Activated CD4-positive, alpha-beta T cell treated with anti-CD3 and anti-CD28 coated beads for 4 hours (primary cell): Measurements from ENCODE around the gene KIAA1191.
A peak's percentile ranks its signal among the peaks of the same experiment; 100 is the strongest.
"Not testable (repeated sequence)": the region's sequence is repeated elsewhere in the genome, so short reads cannot be mapped to it uniquely, and the experiment has no call there.

Experiments
- DNase-seq, 2 donors: peaks; one replicate each; pipeline ENCODE4 v3.0.0-alpha.2; 2020

KIAA1191 gene, protein sequence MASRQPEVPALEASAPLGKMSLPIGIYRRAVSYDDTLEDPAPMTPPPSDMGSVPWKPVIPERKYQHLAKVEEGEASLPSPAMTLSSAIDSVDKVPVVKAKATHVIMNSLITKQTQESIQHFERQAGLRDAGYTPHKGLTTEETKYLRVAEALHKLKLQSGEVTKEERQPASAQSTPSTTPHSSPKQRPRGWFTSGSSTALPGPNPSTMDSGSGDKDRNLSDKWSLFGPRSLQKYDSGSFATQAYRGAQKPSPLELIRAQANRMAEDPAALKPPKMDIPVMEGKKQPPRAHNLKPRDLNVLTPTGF

DNA sequence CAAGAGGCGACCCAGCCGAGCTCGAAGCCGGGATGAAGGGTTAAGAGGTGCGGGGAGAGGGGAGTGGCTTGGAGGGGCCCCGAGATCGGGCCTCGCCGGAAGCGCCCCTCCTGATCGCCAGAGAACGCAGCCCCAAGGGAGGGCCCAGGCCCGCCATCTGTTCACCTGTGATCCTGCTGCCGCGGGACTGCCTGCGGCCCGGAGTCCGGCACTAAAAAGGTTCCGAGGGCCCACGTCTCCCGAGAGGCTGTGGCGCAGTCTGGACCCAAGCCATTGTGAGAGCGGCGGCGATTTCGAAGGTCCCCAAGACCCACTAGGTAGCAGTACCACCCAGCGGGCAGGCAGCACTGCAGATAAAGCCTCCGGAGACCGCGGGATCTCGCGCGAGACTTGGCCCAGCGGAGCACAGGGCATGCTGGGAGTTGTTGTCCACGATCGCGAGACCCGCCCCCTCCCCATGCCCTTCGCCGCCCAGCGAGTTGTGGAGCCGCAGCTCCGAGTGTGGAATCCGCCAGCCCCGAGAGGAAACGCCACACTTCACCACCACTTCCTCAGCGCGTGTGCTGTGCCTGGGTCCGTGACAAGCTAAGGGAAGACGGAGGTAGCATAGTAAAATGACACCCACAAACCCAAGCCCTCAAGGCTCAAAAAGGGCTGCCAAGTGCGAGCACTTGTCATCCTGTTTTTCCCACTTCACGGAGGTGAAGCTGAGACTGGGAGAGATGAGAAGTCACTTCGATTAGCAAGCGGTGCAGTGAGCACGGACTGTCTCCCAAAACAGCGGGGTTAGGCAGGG, at the start of gene KIAA1191:
TSS of gene KIAA1191 (minus strand) at position 328 of the 796 bp plus-strand sequence. CDS start 2,256 bp downstream, outside the sequence.
- peak; percentile 93 to 94 for DNase-seq

DNA sequence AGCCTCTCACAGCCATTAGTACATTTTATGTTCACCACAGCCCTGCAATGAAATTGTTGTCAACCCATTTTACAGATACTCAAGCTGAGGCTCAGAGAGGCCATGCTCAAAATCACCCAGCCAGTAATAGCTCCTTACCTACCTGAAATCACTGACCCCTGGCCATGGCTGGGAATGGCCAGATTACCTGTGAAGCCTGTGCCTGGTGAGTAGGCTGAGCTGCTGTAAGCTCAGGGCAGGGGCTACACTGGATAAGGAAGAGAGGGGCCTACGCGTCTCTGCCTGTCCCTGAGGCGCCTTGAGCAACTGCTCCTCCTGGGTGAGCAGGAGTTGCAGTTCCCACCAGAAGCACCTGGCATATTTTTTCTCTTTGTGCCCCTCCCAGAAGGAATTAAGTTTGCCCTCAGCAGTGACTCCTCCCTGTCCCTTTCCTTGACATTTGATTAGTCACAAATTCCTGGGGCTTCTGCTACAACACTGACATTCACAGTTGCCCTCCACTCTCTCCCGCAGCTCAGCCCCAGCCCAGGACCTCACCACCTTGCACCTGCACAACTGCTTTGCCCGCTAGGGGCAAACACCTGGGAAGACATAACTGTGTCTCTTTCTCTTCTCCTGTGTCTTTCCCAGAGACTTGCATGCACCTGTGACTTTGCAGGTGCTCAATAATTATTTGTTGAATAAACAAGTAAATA, 49.1 kb upstream of the KIAA1191 start:
- no peak for DNase-seq

DNA sequence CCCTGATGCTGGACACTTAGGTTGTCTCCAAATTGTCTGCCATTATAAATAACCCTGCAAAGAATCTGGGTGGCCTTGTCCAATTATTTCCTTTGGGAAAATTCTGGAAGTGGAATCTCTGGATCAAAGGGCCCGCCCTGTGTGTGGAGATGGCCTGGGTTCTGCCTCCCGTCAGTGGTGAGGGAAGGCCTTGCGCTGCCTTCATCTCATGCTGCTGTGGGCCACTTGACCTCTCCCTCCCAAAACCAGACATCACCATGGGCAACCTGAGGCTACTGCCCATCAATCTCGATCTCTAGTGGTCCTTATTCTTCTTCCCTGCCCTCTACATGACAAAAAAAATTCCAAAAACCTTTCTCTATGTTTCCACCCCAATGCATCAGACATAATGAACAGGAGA, 48.2 kb upstream of the KIAA1191 start:
- no peak for DNase-seq

DNA sequence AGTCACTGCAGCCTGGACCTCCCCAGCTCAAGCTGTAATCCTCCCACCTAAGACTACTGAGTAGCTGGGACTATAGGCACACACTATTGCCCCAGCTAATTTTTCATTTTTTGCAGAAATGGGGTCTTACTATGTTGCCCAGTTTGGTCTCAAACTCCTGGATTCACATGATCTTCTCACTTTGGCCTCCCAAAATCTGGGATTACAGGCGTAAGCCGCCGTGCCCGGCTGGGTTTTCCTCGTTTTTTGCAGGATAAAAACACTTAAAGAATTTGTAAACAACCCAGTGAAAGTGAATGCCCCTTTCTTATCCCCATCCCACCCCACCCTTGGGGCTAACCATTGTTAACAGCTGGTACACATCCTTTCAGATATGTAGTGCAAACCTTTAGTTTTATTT, 47.0 kb upstream of the KIAA1191 start:
- no peak for DNase-seq

DNA sequence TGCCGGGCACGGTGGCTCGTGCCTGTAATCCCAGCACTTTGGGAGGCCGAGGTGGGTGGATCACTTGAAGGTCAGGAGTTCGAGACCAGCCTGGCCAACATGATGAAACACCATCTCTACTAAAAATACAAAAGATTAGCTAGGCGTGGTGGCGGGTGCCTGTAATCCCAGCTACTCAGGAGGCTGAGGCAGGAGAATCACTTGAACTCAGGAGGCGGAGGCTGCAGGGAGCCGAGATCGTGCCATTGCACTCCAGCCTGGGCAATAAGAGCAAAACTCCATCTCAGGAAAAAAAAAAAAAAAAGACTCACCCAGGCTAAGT, 46.6 kb upstream of the KIAA1191 start:
- not testable (repeated sequence) for DNase-seq

DNA sequence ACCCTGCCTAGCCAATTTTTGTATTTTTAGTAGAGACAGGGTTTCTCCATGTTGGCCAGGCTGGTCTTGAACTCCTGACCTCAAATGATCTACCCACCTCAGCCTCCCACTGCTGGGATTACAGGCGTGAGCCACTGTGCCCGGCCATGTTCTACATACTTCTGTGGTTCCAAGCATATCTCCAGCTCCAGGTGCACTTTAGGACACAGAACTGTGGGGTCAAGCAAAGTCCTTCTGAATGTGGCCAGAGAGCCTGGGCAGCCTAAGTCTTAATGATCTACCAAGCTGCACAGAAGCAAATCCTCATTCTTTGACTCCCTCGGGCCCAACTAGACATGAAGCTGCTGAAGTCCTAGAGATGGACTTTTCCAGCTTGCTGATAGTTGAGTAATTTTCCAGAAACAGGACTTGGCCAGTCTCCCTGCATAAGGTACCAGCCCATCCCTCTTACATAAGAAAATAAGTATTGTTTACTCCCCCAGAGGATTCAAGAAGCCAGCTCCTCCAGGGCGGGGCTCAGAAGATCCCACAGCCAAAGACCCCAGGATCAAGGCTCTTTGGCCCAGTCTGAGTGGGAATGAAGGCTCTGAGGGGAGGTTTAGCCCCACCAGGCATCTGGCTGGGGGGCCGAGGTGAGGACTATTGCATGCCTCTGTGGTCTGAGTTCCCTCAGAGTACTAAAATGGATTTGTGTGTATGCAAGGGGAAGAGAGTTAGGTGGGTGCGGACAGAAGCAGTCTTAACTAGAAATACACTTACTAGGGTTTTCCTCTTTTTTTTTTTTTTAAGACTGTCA, 46.1 kb upstream of the KIAA1191 start:
- DNase-seq, result no peak

DNA sequence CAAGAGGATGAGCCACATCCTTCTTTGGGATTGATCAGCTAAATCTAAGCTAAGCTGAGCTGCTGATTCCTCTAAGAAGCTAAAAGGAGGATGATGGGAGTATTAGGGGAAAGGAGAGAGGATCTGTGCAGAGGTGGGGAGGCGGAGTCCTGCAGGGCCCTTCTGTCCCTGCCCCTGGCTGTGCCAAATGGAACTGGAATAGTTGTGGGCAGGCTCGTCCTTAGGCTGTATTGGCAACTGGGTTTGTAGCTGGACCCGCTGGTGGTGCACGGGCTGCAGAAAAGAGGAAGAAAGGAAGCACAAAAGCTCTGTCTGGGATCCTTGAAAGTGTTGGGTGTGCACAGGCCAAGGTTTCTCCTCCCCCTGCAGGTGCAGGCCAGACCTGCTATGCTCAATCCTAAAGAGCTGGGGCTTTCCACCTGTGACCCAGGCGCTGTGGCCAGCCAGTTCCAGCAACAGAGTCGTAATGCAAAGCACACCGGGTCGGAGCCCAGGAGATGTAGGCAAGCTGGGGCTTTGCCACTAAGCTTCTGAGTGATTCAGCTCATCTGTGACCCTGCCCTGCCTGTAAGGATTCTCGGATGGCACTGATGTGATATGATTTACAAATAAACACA, 45.0 kb upstream of the KIAA1191 start:
- DNase-seq, result no peak

DNA sequence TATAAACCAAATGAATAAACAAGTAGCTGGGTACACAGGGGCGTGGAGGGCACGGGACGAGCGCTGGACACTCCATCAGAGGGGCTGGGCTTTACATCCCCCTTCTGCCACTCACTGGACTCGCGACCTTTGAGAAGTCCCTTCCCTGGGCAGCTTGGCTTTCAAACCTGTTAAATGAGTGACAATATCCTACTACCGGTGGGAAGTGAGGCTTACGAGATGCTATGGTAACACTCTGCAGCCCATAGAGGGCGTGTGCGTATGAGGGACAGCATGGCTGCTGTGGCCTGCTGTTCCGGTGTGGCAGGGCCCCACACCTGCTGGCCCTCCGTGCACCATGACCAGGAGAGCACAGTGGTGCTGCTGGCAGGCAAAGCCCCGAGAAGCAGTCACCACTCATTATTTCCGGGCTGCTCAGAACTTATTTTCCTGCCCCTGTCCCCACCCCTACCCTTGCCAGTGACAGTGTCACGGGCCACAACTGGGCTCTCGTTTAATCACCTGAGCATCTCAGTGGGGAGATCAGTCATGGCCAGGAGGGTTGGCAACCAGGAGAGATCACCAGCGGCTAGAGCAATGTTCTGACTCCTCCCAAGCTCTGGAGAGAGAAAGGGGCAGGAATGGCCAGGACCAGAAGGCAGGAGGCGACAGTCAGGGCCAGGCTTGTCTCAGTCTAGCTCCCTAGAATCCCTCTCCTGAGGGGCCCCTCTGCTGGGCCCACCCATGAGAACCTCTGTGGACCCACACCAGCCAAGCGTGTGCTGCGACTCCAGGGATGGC, 44.3 kb upstream of the KIAA1191 start:
- no peak for DNase-seq

DNA sequence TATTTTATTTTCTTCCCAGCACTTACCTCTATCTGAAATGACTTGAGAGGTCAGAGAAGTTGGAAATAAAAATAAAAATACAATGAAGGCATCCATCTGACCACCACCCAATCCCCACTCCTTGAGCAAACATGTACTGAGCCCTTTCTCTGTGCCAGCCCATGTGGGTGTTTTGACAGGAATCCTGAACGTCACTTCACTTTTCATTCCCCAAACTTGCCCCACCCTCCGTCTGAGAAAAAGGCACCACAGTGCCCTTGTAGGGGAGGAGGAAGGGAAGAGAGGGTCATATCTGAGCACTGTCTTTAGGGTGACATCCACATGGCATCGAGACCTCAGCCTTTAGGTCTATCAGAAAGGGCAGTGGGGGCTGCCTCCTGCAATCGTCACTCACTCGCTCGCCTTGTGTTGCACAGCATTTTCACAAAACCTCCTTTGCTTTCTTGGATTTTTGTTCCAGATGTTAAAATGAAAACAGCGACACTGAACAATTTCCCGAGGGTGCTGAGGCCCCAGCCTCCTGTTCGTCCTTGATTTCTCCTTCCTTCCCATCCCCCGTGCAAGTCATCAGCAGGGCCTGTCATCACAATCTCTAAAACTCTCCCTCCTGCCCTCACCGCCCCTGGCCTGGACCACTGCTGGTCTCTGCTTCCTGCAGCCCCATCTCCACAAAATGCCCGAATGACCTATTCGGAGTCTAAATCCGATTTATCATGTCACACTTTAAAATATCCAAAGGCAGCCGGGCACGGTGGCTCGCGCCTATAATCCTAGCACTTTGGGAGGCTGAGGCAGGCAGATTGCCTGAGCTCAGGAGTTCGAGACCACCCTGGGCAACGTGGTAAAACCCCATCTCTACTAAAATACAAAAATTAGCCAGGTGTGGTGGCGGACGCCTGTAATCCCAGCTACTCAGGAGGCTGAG, 40.0 kb upstream of the KIAA1191 start:
- no peak for DNase-seq

DNA sequence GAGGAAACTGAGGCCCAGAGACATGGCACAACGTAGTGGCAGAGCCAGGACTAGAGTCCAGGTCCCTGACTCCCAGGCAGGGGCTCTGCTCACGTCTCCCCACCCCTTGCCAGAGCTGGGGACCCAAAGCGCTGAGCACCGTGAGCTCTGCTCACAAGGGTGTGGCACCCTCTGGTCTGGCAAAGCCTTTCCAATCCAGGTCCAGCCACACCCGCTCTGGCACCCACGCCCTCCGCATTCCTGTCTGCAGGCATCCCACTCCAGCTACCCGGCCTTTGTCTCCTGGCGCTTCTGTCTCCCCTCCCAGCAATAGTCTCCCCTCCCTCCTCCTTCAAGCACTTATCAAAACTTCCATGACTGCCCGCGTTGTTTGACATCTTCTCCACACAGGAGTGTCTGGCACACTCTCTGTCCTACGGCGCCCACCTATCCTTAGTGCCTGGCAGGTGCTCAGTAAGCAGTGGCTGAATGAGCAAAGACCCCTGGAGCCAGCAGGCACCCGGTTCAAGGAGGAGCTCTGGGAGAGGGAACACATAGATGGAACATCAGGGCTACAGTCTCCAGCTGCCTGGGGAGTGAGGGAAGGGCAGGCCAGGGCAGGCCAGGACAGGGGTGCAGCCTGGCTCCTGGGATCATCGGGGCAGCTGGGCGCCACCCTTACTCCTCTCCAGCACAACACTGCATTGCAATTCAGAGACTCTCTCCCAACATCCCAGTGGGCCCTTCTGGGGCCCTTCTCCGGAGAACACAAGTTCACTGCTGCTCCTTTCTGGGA, 39.0 kb upstream of the KIAA1191 start:
- no peak for DNase-seq

DNA sequence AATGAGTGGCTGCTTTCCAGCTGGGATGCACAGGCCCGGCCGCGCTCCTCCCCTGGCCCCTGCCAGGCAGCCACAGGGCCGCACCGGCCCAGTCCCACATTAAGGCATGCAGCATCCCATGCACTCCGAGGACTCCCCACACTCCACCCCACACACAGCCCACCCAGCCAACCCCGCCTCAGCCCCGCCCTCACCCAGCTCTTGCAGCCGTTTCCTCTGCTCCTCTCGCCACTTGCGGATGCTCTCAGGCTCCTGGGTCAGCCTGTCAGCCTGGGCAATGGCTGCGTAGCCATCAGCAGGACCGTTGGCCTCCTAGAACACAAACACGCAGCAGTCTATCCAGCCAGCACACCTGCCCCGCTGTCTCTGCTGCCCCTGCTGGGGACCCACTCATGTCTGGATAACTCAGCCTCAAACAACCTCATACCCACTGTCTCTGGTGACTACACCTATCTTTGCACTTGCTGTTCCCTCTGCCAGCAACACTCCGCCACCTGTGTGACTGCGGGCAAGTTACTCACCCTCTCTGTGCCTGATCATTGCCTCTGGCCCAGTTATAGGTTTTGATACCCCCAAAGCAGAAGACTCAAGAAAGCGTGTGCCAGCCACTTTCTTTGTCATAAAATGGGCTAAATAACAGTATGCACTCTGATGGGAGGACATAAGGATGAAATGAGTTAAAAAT, 36.3 kb upstream of the KIAA1191 start:
- DNase-seq, result no peak

DNA sequence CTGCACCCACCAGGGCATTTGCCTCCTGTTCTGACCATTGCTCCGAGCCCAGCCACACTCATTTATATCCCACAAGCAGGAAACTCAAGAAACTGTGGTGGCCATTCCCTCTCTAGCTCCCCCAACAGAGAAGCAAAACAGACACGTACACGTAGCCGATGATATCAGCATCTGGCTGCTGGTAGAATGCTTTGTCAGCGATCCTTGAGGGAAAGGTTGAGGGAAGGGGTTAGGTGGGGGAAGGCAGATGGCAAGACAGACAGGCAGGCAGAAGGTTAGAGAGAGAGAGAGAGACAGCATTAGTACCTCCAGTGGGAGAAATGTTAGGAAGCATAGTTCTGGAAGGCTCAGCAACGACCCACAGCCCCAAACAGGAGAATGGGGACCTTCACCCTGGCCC, 34.8 kb upstream of the KIAA1191 start:
- no peak for DNase-seq

DNA sequence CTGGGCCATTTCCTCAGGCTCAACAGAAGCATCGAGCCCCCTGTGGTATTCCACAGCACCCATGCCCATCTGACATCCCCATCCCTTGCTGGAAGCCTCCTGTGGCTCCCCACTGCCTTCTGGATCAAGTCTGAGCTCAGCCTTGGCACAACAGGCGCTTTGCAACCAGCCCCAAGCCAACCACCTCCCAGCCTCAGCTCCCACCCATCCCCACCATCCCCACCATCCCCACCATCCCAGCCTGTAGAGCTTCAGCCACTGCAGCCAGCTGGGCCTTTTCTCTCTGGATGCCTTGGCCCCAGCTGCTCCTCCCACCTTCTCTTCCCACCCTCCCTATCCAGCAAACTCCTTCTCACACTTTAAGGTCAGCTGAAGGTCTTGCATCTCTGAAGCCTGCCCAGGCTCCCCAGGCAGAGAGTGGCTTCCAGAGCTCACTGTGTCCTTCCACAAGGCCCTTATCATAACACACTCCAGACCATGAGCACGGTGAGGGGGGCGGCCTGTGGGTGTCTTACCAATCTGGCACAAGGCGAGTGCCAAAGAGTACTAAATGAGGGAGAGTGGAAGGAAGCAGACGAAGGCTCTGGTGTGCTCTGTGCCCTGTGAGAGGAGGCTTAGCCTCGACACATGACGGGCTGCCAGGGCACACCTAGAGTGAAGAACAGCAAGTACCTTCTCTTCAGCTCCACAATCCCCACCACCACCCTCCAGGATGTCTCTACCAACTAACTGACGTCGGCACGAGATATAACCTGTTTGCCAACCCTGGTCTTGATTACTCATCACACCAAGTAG, 33.5 kb upstream of the KIAA1191 start:
- no peak for DNase-seq

DNA sequence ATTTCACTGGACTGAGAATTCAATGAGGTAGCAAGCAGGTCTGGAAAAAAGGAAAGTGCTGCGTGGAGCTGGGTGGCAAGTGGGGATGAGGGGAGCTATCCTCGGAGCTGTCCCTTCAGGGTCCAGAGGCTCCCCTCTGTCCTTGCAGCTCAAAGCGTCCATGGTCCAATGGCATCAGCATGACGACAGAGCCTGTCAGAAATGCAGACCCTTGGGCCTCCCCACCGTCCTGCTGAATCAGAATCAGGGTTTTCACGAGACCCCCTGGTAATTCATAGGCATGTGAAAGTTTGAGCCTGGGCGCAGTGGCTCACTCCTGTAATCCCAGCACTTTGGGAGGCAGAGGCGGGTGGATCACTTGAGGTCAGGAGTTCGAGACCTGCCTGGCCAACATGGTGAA, 32.5 kb upstream of the KIAA1191 start:
- DNase-seq, result no peak

DNA sequence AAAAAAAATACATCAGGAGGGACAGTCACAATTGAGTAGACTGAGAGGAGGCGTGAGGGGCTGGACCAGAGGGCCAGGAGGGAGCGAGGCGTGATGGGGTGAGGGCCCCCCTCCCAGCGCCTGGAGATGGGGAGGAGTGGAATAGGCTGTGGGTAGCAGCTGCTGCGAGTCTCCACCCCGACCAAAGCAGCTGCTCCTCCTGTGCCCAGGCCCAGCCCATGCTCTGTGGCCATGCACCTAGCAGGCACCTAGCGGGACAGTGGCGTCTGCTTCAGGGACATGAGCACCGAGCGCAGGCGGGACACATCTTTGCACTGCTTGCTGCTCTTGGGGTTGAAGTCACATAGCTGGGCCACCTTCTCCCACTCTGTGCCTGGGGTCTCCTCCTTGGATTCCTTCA, 31.0 kb upstream of the KIAA1191 start:
- no peak for DNase-seq

DNA sequence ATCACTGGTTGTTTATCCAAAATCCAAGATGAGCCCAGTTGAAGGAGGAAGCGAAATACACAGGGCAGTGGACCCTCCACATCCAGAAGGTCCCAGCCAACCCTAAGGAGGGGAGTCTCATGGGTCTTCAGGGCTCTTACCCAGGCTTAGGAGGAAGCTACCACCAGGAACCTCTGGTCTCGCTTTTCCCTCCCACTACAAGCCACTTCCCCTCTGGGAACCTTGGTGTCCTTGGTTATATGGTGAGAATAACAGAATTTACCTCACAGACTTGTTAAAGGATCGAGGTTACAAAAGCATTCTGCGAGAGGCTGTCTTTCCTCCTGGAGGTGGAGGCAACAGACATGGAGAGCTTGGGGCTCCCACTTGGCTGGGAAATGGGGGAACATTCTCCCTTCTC, 30.4 kb upstream of the KIAA1191 start:
- DNase-seq, result no peak

DNA sequence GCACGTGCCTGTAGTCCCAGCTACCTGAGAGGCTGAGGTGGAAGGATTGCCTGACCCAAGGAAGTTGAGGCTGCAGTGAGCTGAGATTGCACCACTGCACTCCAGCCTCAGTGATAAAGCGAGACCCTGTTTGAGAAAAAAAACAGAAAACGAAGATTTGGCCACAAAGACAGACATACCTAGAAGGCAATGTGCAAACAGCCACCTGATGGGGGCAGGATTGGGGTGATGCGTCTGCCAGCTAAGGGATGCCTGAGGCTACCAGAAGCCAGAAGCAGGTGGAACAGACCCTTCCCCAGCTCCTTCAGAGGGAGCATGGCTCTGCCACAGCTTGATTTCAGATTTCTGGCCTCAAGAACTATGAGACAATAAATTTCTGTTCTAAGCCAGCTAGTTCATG, 29.9 kb upstream of the KIAA1191 start:
- DNase-seq, result no peak
